Liver (tissue), 9 donors: Measurements from ENCODE around the gene C19orf33. TPM values are rescaled to one million over a fixed set of nuclear protein-coding genes. Genes with fewer than 3 reads are reported as not detected.
A peak's percentile ranks its signal among the peaks of the same experiment; 100 is the strongest.

Source experiments
- DNase-seq: peaks from one replicate; pipeline ENCODE4 v3.0.0-alpha.2; 2017; ENCODE audit warnings: low spot score
- H3K27ac ChIP-seq, 2 donors: one replicate each; pipeline ENCODE4 v1.7.0; 2013; ENCODE audit warnings: inconsistent platforms in 2 of 2, low read length in 2 of 2, control low read depth in 1 of 2, low read depth in 1 of 2, mild to moderate bottlenecking in 1 of 2
- H3K27me3 ChIP-seq, 4 donors: one replicate each; pipeline versions ENCODE4 v1.6.1 to v1.7.0; 2013; ENCODE audit warnings: low read length in 3 of 4, inconsistent platforms in 1 of 4, mild to moderate bottlenecking in 1 of 4, moderate library complexity in 1 of 4; ENCODE audit not compliant: control insufficient read depth in 4 of 4, insufficient read depth in 4 of 4
- H3K36me3 ChIP-seq, 4 donors: one replicate each; pipeline versions ENCODE4 v1.6.1 to v1.7.0; 2013; ENCODE audit warnings: low read length in 3 of 4, mild to moderate bottlenecking in 3 of 4, low read depth in 1 of 4, moderate library complexity in 1 of 4; ENCODE audit not compliant: control insufficient read depth in 4 of 4, insufficient read depth in 3 of 4
- H3K4me1 ChIP-seq, 4 donors: one replicate each; pipeline versions ENCODE4 v1.6.1 to v1.7.0; 2013; ENCODE audit warnings: low read length in 3 of 4, mild to moderate bottlenecking in 3 of 4, moderate library complexity in 1 of 4; ENCODE audit not compliant: control insufficient read depth in 4 of 4, insufficient read depth in 4 of 4
- H3K4me3 ChIP-seq, 3 donors: one replicate each; pipeline versions ENCODE4 v1.6.1 to v1.7.0; 2013; ENCODE audit warnings: low read length in 3 of 3, control low read depth in 1 of 3, low read depth in 1 of 3, mild to moderate bottlenecking in 1 of 3
- H3K9ac ChIP-seq, 2 donors: one replicate each; pipeline ENCODE4 v1.7.0; 2013; ENCODE audit warnings: low read length in 2 of 2, mild to moderate bottlenecking in 2 of 2, moderate library complexity in 2 of 2, control low read depth in 1 of 2, low read depth in 1 of 2
- H3K9me3 ChIP-seq, 4 donors: one replicate each; pipeline versions ENCODE4 v1.6.1 to v1.7.0; 2013; ENCODE audit warnings: low read length in 3 of 4; ENCODE audit not compliant: control insufficient read depth in 4 of 4
- ATF3 ChIP-seq: IDR thresholded peaks from 2 replicates; pipeline ENCODE4 v1.6.1; 2016; ENCODE audit warnings: antibody characterized with exemption
- EGR1 ChIP-seq, 2 donors: IDR thresholded peaks; 2 replicates each; pipeline ENCODE4 v1.6.1; 2016 to 2018; ENCODE audit warnings: antibody characterized with exemption in 2 of 2, low read depth in 2 of 2
- FOXA1 ChIP-seq: IDR thresholded peaks from 2 replicates; pipeline ENCODE4 v1.6.1; 2016; ENCODE audit warnings: antibody characterized with exemption
- FOXA2 ChIP-seq: IDR thresholded peaks from 2 replicates; pipeline ENCODE4 v1.6.1; 2016; ENCODE audit warnings: antibody characterized with exemption
- GABPA ChIP-seq, 2 donors: IDR thresholded peaks in 1 of 2; conservative IDR thresholded peaks in 1 of 2; 2 replicates each; pipeline ENCODE4 v1.6.1; 2016; ENCODE audit warnings: antibody characterized with exemption in 2 of 2, mild to moderate bottlenecking in 1 of 2, moderate library complexity in 1 of 2
- HNF4G ChIP-seq: IDR thresholded peaks from 2 replicates; pipeline ENCODE4 v1.6.1; 2016; ENCODE audit warnings: antibody characterized with exemption
- JUND ChIP-seq, 2 donors: IDR thresholded peaks; 2 replicates each; pipeline ENCODE4 v1.6.1; 2016; ENCODE audit warnings: antibody characterized with exemption in 2 of 2
- MAX ChIP-seq: IDR thresholded peaks from 2 replicates; pipeline ENCODE4 v1.6.1; 2016; ENCODE audit warnings: antibody characterized with exemption
- RAD21 ChIP-seq, 2 donors: IDR thresholded peaks; 2 replicates each; pipeline ENCODE4 v1.6.1; 2016; ENCODE audit warnings: antibody characterized with exemption in 2 of 2, mild to moderate bottlenecking in 2 of 2
- RXRA ChIP-seq, 2 donors: IDR thresholded peaks; 2 replicates each; pipeline ENCODE4 v1.6.1; 2017 to 2018; ENCODE audit warnings: antibody characterized with exemption in 2 of 2, mild to moderate bottlenecking in 1 of 2
- TAF1 ChIP-seq: conservative IDR thresholded peaks from 2 replicates; pipeline ENCODE4 v1.6.1; 2016; ENCODE audit warnings: antibody characterized with exemption, mild to moderate bottlenecking
- WGBS: extraction: QIAGEN DNeasy Blood & Tissue Kit; methylation state at CpG from one replicate; pipeline ENCODE4 v1.1.7; 2013; 5-methylcytosine and 5-hydroxymethylcytosine counted together
- polyA plus RNA-seq, 2 donors: library from polyadenylated mRNA; stranded (reverse) in 1 of 2; unstranded in 1 of 2; fragments of 200-250 nt in 1 of 2; fragments of >200 nt in 1 of 2; fragmentation: Nextera tagmentation in 1 of 2; extraction: Ambion mirVana in 1 of 2; gene quantifications; one replicate each; pipeline versions ENCODE4 v1.2.1 to v1.2.3, GENCODE V29; 2013 to 2015
- total RNA-seq, 2 donors: library from RNA; depleted of rRNA; stranded (reverse); fragments of >200 nt; gene quantifications; one replicate each; pipeline ENCODE4 v1.2.3, GENCODE V29; 2014
- TF ChIP-seq, protein P1 (sequence below): fragments of 150-350 bp; IDR thresholded peaks from 2 replicates; pipeline ENCODE4 v1.5.1; 2017; ENCODE audit warnings: improper control_type of control experiment, low read depth, low read length; ENCODE audit not compliant: missing input control
- TF ChIP-seq, protein P2 (sequence below): IDR thresholded peaks from 2 replicates; pipeline ENCODE4 v1.6.1; 2016; ENCODE audit warnings: antibody characterized with exemption, mild to moderate bottlenecking
- TF ChIP-seq, protein P3 (sequence below): IDR thresholded peaks from 2 replicates; pipeline ENCODE4 v1.6.1; 2016; ENCODE audit warnings: antibody characterized with exemption
- donor health status: healthy.
- donor health status: healthy.
- donor health status: healthy.
- donor health status: healthy.
- donor health status: healthy.

C19orf33 gene
- total and polyA plus RNA-seq, 4 donors: 0.36 to 1.6 TPM; not detected in 2

- Histone ChIP-seq H3K4me3 (no peak overlapping the region), H3K9ac (no peak overlapping the region), H3K27ac (no peak overlapping the region), H3K9me3 (no peaks in the 10 kb centered on the region), H3K27me3 (no peaks in the 10 kb centered on the region), H3K36me3 (no peaks in the 10 kb centered on the region), H3K4me1 (peaks cover 0 to 6% (median 2%) of the 10 kb centered on the region in 4 donors)
- 94% methylated on average over 8 of the region's 8 CpGs for WGBS
- no peak for DNase-seq
- TF ChIP-seq HNF4G: no peak
Observed at GRCh38 chr19:38283271-38283670, 20.8 kb upstream of the C19orf33 start.

- TF ChIP-seq TAF1: no peak
- TF ChIP-seq, protein P1, sequence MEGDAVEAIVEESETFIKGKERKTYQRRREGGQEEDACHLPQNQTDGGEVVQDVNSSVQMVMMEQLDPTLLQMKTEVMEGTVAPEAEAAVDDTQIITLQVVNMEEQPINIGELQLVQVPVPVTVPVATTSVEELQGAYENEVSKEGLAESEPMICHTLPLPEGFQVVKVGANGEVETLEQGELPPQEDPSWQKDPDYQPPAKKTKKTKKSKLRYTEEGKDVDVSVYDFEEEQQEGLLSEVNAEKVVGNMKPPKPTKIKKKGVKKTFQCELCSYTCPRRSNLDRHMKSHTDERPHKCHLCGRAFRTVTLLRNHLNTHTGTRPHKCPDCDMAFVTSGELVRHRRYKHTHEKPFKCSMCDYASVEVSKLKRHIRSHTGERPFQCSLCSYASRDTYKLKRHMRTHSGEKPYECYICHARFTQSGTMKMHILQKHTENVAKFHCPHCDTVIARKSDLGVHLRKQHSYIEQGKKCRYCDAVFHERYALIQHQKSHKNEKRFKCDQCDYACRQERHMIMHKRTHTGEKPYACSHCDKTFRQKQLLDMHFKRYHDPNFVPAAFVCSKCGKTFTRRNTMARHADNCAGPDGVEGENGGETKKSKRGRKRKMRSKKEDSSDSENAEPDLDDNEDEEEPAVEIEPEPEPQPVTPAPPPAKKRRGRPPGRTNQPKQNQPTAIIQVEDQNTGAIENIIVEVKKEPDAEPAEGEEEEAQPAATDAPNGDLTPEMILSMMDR: peak; percentile 8
- Histone ChIP-seq H3K9me3 (no peaks in the 10 kb centered on the region), H3K9ac (no peak overlapping the region), H3K4me3 (no peak overlapping the region), H3K27me3 (no peaks in the 10 kb centered on the region), H3K36me3 (no peaks in the 10 kb centered on the region), H3K27ac (peak overlapping the region in 1 of 2 donors; percentile 37), H3K4me1 (peaks cover 0 to 6% (median 2%) of the 10 kb centered on the region in 4 donors)
- DNase-seq: no peak
- WGBS: 74% methylated on average over 7 of the region's 7 CpGs
Observed at GRCh38 chr19:38284422-38284821, 19.6 kb upstream of the C19orf33 start.

- Histone ChIP-seq H3K9ac (no peak overlapping the region), H3K27ac (no peak overlapping the region), H3K36me3 (no peaks in the 10 kb centered on the region), H3K4me3 (no peak overlapping the region), H3K9me3 (no peaks in the 10 kb centered on the region), H3K4me1 (peaks cover 0 to 2% (median 0%) of the 10 kb centered on the region in 4 donors), H3K27me3 (no peaks in the 10 kb centered on the region)
- no peak for DNase-seq
- WGBS: 89% methylated on average over 5 of the region's 5 CpGs
- no peak for TF ChIP-seq FOXA1
- TF ChIP-seq MAX: no peak
- TF ChIP-seq GABPA (IDR thresholded peaks at IDR 0.05 in 1 of 2, conservative IDR thresholded peaks at IDR 0.05 in 1 of 2): no peak
- TF ChIP-seq HNF4G: no peak
- TF ChIP-seq, protein P2, sequence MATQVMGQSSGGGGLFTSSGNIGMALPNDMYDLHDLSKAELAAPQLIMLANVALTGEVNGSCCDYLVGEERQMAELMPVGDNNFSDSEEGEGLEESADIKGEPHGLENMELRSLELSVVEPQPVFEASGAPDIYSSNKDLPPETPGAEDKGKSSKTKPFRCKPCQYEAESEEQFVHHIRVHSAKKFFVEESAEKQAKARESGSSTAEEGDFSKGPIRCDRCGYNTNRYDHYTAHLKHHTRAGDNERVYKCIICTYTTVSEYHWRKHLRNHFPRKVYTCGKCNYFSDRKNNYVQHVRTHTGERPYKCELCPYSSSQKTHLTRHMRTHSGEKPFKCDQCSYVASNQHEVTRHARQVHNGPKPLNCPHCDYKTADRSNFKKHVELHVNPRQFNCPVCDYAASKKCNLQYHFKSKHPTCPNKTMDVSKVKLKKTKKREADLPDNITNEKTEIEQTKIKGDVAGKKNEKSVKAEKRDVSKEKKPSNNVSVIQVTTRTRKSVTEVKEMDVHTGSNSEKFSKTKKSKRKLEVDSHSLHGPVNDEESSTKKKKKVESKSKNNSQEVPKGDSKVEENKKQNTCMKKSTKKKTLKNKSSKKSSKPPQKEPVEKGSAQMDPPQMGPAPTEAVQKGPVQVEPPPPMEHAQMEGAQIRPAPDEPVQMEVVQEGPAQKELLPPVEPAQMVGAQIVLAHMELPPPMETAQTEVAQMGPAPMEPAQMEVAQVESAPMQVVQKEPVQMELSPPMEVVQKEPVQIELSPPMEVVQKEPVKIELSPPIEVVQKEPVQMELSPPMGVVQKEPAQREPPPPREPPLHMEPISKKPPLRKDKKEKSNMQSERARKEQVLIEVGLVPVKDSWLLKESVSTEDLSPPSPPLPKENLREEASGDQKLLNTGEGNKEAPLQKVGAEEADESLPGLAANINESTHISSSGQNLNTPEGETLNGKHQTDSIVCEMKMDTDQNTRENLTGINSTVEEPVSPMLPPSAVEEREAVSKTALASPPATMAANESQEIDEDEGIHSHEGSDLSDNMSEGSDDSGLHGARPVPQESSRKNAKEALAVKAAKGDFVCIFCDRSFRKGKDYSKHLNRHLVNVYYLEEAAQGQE: no peak
- TF ChIP-seq EGR1 (IDR thresholded peaks at IDR 0.05; ENCODE audit: low read depth in 2 of 2): no peak
- TF ChIP-seq, protein P3, sequence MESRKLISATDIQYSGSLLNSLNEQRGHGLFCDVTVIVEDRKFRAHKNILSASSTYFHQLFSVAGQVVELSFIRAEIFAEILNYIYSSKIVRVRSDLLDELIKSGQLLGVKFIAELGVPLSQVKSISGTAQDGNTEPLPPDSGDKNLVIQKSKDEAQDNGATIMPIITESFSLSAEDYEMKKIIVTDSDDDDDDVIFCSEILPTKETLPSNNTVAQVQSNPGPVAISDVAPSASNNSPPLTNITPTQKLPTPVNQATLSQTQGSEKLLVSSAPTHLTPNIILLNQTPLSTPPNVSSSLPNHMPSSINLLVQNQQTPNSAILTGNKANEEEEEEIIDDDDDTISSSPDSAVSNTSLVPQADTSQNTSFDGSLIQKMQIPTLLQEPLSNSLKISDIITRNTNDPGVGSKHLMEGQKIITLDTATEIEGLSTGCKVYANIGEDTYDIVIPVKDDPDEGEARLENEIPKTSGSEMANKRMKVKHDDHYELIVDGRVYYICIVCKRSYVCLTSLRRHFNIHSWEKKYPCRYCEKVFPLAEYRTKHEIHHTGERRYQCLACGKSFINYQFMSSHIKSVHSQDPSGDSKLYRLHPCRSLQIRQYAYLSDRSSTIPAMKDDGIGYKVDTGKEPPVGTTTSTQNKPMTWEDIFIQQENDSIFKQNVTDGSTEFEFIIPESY: no peak
- TF ChIP-seq RAD21 (IDR thresholded peaks at IDR 0.05): no peak
- no peak for TF ChIP-seq ATF3
- TF ChIP-seq FOXA2: no peak
- TF ChIP-seq RXRA (IDR thresholded peaks at IDR 0.05): no peak
- no peak for TF ChIP-seq JUND (IDR thresholded peaks at IDR 0.05)
Observed at GRCh38 chr19:38285567-38285966, 18.5 kb upstream of the C19orf33 start.
